ENCODE results near the gene AVEN.

Gene AVEN

DNA sequence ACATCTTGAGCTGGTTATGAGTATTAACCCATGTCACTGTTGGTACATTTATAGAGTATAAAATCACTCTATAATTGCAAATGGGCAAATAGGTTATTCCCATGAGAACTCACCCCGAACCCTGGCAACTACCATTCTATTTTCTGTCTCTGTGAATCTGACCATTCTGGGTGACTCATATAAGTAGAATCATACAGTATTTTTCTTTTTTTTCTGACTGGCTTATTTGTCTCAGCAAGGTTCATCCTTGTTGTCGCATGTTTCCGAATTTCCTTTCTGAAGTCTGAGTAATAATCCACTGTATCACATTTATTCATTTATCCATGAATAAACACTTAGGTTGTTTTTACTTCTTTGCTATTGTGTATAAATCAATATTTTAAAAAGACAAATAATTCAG is 130.6 kb downstream of the AVEN start:
- no peak for DNase-seq

DNA sequence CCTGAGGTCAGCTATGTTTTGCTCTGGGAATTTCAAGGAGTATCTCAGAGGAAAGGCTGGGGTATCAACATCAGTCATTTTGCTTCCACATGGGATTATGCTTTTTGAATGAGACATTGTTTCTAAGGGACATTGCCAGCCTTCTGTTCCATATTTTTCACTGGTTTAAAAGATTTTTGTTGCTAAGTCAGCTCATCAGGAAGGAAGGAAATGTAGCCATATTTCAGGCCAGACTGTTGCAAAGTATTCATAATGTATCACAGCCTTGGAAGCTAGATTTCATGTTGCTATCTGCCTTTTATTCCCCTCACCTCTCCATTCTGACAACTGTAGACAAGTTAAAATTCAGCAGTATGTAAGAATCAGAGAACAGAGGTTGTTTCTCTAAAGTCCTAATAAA is 131.7 kb downstream of the AVEN start:
- DNase-seq = no peak

DNA sequence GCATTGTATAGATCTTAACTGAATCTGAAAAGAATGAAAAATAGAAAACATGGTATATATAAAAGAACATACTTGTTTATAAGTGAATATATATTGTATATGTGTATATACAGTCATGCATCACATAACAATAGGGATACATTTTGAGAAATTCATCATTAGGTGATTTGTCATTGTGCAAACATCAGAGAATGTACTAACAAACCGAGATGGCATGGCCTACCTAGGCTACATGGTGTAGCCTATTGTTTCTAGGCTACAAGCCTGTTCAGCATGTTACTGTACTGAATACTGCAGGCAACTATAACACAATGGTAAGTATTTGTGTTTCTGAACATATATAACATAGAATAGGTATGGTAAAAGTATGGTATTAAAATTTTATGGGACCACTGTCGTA is 135.3 kb downstream of the AVEN start:
- DNase-seq = no peak

DNA sequence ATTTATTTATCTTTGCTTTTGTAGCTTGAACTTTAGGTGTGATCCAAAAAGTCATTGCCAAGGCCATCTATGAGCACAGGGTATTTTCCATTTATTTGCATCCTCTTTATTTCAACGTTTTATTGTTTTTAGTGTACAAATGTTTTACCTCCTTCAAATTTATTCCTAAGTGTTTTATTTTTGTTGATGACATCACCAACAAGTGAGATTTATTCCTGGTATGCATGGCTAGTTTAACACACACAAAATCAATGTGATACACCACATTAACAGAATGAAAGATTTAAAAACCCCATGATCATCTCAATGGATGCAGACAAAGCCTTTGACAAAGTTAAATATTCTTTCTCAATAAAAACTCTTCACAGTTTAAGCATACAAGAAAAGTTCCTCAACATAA is 137.0 kb downstream of the AVEN start:
- no peak for DNase-seq

GRCh38 chr15:33894193-33894592 is 144.8 kb downstream of the AVEN start:
- DNase-seq = no peak

DNA sequence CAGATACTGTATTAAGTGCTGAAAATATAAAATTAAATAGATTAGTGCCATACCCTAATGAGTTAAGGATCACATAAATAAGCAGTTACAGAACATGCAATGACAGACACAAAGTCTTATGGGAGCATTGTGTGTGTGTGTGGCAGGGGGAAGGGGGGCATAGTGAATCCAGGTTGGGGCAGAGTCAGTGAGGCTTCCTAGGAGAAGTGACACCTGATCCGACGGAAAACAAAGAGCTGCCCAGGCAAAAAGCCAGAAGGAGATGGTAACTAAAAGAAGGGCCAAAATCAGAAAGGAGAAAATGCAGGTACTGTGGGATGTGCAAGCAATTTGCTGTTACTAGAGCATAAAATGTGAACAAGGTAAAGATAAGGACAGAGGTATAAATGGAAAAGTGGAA is 150.8 kb downstream of the AVEN start:
- peak in 2 of 3 experiments; percentile 54 to 59 for DNase-seq

GRCh38 chr15:33882921-33883320 is 156.1 kb downstream of the AVEN start:
- no peak for DNase-seq

GRCh38 chr15:33874156-33874555 is 164.8 kb downstream of the AVEN start:
- DNase-seq = no peak

GRCh38 chr15:33872416-33873106 is 166.4 kb downstream of the AVEN start:
- DNase-seq = no peak

GRCh38 chr15:33871980-33872379 is 167.0 kb downstream of the AVEN start:
- DNase-seq = peak in 2 of 3 experiments; percentile 1 to 37

GRCh38 chr15:33866101-33866737 is 172.8 kb downstream of the AVEN start:
- peak in 1 of 3 experiments; percentile 46 for DNase-seq

GRCh38 chr15:33865416-33865815 is 173.6 kb downstream of the AVEN start:
- no peak for DNase-seq

DNA sequence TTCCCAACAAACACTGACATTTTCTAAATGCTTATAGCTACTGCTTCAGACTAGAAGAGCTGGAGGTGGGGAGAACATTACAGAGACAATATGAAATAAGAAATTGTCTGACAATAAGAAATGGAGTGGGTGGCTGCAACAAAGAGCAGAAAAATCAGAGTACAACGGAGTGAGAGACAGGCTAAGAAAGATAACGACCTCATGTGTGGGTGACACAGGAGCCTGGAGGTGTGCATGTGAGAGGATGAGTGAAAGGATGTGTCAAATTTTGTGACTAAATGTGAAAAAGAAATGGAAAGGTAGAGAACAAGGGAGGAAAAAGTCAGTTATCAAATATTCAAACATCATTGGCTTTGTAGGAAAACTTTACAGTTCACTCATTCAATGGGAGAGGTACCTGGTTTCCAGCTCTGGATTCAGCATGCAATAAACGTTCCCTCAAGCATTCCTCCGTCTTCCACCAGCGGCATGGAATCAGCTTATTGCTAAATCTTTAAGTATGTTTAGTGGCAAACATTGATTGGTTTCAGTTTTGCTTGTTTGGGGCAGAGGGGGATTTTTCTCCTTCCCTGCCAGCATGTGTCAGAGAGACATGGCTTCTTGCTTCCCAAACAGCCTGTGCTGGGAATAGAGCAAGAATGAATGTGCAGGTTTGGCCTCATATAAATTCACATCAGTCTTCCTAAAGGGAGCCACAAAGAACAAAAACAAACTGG is 174.5 kb downstream of the AVEN start:
- no peak for DNase-seq

DNA sequence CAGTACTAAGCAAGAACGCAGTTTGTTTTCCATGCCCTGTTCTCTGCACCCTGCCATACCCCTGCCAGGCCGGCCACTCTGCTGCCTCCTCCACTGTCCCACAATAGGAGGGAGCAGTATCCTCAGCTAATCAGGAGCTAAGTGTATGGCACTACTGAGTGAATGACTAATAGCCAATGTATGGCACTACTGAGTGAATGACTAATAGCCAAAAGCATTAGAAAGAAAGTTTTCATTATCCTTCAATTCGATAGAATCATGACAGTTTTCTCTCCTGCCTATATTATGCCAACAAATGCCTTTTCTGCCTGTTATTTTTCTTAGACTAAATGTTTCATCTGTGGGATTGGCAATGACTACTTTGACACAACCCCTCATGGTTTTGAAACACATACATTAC is 178.2 kb downstream of the AVEN start:
- DNase-seq = no peak

DNA sequence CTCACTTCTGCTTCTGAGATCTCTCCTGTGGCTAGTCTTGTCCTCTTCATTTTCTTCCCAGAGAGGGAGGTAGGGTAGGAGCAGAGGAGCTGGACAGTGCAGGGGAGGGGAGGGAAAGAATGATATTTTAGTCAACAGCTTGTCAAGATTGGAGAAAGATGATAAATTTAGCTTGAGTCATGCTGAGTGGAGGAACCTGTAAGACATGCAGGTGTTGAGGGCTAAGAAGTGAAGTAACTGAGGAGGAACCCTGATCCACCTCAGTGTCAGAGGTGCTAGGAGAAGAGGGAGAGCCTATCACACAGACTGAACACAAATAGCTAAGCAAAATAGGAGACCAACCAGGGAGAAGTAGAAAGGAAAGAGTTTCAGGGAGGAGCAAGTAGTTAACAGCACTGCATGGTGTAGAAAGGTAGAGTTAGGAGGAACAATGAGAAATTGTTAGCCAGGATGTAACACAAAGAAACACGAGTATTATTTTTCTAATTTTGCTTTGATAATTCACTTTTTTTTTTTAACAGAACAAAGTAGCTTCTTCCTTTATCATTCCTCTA is 178.9 kb downstream of the AVEN start:
- DNase-seq = no peak

- DNase-seq = no peak
These were observed 180.2 kb downstream of the AVEN start for GRCh38 chr15:33858836-33859235.

- no peak for DNase-seq
These were observed 181.3 kb downstream of the AVEN start for GRCh38 chr15:33857726-33858125.

DNA sequence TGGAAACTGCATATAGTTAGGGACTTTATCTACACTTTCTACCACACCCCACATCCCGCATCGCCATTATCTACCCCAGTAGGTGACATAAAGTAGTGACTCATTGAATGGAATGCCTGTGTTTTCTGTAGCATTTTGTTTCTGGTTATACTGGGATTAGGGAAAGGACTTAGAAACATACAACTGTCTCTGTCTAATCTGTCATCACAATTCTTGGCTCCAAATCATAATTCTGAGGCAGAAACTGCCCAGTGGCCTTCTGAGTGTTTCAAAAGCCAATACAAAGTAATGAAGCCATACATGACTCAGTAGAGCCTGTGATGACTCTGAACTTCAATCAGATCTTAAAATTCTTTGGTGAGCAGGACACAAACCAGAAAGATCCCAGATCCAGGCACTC is 186.4 kb downstream of the AVEN start:
- no peak for DNase-seq

DNA sequence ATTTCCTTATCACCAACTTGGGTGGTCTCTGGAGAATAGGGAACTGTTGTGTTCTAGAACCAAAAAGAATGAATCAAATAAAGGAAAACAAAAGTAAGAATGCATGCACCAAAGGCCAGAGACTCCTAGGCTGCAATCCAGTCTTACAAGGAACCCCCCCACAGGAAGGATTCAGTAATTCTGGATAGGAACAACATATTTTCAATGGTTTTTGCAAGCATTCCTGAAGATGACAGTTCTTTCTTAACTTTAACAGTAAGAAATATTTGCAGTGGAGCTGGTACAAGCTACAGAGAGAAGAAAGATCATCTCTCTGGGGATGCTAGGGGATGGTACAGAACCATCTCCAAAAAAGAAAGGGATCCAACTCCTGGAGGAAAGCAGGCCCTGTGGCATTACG is 186.9 kb downstream of the AVEN start:
- no peak for DNase-seq

DNA sequence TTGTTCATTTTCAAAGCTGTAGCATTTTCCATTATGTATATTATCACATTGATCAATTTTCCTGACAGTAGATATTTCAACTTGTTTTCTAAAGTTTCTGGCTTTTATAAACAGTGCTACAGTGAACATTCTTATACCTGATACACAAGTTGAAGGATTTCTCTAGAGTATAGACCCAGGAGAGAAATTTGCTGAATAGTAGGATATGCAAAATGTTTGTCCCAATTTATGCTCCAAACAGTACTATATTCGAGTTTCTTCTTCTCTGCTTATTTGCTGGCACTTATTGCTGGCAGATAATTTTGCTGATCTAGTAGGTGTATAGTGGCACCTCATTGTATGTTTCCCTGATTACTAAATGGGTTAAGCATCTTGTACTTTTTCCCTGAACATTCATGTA is 187.9 kb downstream of the AVEN start:
- no peak for DNase-seq

GRCh38 chr15:33848011-33848410 is 191.0 kb downstream of the AVEN start:
- no peak for DNase-seq

DNA sequence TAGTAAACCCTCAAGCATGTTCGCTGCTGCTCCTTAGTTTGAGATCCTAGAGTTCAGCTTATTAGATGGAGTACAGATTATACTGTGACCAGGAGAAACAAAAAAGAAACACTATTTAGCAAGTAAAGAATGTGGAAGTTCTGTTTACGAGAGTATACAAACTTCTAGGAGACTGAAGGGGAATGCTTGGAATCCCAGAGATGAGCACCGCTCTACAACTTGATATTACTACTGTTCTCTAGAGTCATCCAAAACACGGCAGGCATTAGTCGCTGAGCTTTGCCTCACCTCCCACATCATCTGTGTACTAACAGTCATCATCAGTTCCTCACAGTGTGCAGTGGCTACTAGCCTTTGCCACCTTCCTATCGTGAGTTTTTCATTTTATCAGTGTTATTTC is 192.1 kb downstream of the AVEN start:
- DNase-seq = no peak

DNA sequence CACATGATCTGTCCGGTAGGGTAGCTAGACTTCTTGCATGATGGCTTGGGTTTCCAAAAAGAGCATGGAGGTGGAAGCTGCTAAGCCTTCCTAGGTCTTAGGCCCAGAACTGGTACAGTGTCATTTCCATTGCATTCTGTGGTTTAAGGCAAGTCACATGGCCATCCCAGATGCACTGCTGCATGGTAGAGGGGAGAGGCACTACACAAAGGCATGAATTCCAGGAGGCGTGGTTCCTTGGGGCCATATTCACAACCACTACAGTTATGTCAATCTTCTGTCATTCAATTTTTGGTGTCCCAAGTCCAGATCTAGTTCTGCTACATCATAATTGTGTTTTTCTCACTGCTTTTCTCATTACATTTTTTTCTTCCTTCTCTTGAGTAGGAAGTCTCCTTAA is 192.9 kb downstream of the AVEN start:
- DNase-seq = no peak

GRCh38 chr15:33844597-33844996 is 194.4 kb downstream of the AVEN start:
- no peak for DNase-seq
